COLO668 (cell line): Measurements from ENCODE around the gene GFER.
"Not testable (repeated sequence)": the region's sequence is repeated elsewhere in the genome, so short reads cannot be mapped to it uniquely, and the experiment has no call there.

Experiments used
- DNase-seq: peaks from one replicate; lab custom pipeline; 2025; ENCODE audit not compliant: unreplicated experiment; lab: John Stamatoyannopoulos, UW

The GFER gene

GRCh38 chr16:2005646-2006045 lies 21.7 kb downstream of the GFER start:
- DNase-seq = peak; percentile 24

DNA sequence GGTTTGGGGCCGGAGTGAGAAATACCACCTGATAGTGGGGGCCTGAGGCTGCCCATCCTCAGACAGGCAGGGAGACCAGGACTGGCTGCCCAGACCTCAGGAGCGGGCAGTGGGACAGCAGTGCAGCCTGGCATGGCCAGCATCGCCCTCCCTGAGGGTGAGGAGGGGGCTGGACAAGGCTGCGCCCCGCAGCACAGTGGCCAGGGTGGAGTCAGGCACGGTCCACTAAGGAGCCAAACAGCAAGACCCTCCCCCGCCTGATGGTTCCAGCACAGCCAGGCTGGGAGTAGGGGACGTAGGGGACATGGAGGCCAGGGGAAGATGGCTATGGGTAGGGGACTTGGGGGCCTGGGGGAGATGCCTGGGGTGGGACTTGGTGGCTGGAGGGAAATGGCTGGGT lies 22.3 kb downstream of the GFER start:
- no peak for DNase-seq

DNA sequence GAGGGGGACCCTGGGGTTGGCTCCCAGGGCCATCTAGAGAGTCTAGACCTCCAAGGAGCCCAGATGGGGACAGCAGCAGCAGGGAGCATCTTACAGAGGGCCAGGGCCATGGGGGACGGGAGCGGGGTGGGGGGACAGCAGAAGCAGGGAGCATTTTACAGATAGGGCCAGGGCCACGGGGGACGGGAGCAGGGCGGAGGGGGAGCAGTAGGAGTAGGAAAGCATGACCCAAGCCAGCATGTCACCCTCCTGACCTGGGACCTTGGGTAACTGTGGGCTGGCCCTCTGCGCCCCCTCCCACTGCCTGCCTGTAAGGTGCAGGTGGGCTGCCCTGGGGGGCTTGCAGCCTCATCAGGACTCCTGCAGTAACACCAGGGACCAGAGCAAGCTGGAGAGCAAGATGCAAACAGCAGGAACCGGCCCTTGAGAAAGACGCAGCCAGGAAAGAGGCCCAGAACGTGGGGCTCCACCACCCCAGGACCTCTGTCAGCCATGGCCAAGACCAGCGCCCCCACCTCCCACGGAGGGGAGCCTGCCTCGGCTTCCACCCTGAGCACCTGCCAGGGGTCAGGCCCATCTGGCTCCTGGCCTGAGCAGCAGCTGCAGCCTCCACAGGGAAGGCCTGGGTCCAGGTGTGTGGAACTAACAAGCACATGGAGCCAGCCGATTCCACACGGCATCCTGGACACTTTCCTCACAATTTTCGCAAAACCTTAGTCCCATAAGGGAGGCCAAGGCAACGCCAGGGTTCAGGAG lies 23.3 kb downstream of the GFER start:
- peak; percentile 54 for DNase-seq

- peak; percentile 65 for DNase-seq
Observed at GRCh38 chr16:2008009-2008526, 24.1 kb downstream of the GFER start.

GRCh38 chr16:2008631-2009163 lies 24.7 kb downstream of the GFER start:
- DNase-seq = peak; percentile 49

DNA sequence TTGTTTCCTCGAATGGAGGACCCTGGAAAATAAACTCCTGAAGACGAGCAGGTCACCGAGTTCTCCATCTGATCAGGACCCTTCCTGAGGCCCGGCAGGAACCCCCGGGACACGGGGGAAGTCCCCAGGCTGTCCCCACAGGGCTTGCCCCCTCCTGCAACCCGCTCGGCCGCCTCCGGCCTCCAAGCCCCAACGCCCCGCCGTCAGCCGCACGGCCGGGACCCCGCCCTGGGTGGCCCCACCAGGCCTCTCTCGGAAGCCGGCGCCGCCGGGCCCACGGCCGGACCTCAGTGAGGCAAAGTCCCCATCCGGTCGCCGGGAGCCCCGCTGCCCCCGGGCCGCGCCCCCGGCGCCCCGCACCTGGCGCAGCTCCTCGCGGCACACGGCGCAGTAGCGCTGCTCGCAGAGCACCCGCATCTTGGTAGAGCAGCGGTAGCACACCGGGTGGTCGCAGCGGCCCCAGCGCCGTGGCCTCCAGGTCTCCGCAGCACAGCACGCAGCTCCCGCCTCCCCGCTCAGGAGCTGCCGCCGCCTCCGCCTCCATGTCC lies 25.2 kb downstream of the GFER start:
- peak; percentile 52 for DNase-seq

GRCh38 chr16:2009791-2010510 lies 26.0 kb downstream of the GFER start, which contains the start of gene ZNF598:
ZNF598 (minus strand) TSS chr16:2009821.
- DNase-seq = peak; percentile 95

- DNase-seq = not testable (repeated sequence)
Observed at GRCh38 chr16:2011726-2012125, 27.7 kb downstream of the GFER start.

- no peak for DNase-seq
Observed at GRCh38 chr16:2013527-2013926, 29.5 kb downstream of the GFER start.

DNA sequence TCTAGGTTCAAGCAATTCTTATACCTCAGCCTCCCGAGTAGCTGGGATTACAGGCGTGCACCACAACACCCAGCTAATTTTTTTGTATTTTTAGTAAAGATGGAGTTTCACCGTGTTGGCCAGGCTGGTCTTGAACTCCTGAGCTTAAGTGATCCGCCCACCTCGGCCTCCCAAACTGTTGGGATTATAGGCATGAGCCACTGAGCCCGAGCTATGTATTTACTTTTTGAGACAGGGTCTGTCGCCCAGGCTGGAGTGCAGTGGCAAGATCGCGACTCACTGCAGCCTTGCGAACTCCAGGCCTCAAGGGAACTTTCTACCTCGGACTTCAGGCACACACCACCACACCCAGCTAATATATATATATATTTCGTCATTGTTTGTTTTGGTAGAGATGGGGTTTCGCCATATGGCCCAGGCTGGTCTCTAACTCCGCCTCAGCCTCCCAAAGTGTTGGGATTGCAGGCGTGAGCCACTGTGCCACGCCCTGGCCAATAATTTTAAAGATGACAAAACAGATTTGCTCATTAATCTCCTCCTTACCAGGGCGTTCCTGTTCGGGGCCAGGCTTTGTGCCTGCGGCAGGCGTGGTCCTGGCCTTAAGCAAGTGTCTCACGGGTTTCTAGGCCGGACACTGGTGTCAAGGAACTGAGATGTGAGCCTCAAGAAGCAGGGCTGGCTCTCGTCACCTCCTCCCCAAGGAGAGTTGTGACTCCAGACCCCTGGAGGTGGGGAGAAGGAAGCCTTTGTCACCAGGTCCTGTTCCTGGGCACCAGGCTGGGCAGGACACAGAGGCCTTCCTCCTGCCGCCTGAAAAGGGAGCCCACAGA lies 31.3 kb downstream of the GFER start:
- DNase-seq = peak; percentile 24

GRCh38 chr16:2015947-2016208 lies 31.9 kb downstream of the GFER start:
- no peak for DNase-seq

DNA sequence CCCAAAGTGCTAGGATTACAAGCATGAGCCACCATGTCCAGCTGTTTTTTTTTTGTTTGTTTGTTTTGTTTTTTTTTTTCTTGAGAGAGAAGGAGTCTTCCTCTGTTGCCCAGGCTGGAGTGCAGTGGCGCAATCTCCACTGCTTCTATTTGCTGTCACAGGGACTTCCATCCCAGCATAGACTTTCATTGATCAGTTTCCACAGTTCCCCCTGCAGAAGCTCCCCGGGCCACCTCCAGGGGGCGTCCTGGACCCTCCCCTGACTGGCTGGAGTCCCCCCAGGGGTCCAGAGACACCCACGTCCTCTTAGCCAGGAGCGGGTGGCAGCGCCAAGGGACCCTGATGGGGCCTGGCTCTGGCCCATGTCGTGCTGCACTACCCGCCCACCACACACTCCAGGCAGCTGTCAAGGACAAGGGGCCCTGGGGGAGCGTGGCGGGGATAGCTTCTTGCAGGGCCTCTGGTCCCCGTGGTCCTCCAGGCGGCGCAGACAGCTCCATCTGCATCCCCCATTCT lies 32.5 kb downstream of the GFER start:
- peak; percentile 10 for DNase-seq

DNA sequence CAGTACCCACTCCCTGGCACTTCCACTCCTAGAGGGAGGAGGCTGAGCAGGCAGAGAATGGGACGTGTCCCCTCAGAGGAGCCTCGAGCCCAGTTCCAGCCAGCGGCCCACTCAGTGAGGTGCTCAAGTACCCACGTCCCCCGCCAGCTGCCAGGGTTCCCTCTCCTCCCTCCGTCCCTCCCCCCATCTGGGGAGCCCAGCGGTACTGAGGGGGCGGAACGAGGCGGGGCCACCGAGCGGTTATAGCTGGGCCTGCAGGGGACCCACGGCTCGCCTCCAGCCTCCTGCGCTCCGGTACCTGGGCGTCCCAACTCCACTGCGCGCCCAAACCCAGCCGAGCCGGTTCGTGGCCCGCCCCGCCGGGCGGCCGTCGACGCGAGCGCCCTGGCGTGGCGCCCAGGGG lies 35.5 kb downstream of the GFER start, which contains the start of gene NPW:
Gene NPW, plus strand, starts transcription at position 268 of the 403 bp plus-strand sequence.
- peak; percentile 46 for DNase-seq

GRCh38 chr16:2019921-2020831 lies 36.2 kb downstream of the GFER start:
- peak; percentile 46 for DNase-seq

DNA sequence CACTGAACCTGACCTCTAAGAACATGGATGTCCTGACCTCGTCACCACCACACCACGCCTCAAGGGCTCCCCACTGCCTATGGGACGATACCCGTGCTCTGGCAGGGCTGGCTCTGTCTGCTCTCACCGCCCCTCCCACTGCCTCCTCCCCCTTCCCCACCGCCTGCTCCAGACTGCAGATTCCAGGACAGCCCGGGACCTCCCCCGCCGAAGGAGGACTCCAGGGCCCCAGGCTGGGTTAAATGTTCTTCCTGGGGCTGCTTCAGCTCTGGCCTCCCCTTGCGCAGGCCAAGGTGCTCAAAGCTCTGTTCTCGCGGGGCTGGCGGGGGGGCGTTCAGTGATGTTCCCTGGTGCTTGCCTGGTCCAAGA lies 38.7 kb downstream of the GFER start:
- DNase-seq = no peak

DNA sequence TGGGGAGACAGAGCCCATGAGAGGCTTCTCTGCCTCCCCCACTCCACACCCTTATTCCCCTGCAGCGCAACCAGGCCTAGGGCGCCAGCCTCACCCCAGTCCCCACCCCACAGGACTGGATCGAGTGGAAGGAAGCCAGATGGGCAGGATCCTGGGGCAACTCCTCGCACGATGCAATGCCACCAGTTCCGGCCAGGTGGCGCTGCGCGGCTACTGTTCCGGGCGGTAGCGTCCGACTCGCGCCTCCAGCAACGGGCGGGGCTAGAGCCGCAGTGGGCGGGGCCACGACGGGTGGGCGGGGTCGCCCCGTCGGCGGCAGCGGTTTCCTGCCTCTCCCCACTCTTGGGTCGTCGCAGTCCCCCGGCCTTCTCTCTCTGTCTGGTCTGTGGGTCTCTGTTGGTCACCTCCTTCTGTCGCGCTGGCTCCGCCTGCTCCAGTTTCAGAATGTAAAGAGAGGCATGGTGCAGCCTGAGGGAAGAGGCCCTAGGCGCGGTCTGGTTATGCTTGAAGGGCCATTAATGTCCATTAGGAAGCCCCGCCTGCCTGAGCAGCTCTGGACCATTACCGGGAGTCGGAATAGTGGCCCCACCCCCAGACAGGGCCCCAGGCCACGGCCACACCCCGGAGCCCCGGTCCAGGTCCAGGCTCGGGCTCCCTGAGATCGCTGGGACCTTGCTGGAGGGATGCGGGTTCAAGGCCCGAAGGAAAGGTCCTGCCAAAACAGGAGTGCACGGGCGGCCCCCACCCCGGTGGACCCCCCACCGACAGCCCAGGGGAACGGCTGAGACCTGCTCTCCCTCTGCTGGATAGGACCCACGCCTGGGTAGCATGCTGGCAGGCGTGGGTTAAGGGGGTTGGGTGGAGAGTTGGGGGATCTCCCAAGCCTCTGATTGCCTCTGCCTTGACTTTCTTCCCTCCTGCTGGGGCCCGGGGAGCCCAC lies 39.4 kb downstream of the GFER start:
- peak; percentile 87 for DNase-seq

- no peak for DNase-seq
Observed at GRCh38 chr16:2024032-2024420, 40.0 kb downstream of the GFER start.

DNA sequence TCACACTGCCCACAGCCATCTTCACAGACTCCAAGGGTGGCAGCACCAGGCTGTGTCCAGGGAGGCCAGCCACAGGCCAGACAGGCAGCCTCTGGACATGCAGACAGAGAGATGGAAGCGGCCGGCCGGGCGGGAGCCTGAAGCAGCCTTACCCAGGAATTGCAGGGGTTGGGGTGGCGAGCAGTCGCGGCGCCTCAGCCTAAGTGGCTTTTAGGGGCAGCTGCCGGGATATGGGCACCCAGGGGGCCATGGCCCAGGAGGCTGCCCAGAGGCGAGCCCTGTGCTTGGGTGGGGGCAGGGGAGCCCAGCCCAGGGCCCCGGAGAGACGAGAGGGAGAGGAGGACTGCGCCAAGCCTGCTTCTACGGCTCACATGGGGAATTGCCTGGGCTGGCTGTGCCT lies 41.3 kb downstream of the GFER start:
- no peak for DNase-seq
